Neural crest cell (in vitro differentiated cells): ENCODE data around the gene KRT83. TPM values are rescaled to one million over a fixed set of nuclear protein-coding genes. Genes with fewer than 3 reads are reported as not detected.

Experiments
- DNase-seq: peaks from one replicate; pipeline ENCODE4 v3.0.0; 2021; ENCODE audit warnings: low read depth, mixed read lengths, low spot score
- H3K27ac Mint-ChIP-seq: one replicate; pipeline ENCODE4 v1.8.0; 2021; ENCODE audit warnings: mild to moderate bottlenecking, mixed read lengths; ENCODE audit not compliant: unreplicated experiment
- H3K27me3 Mint-ChIP-seq: 2 replicates; pipeline ENCODE4 v1.8.0; 2021; ENCODE audit warnings: low read depth, mild to moderate bottlenecking, mixed read lengths
- H3K36me3 Mint-ChIP-seq: 2 replicates; pipeline ENCODE4 v1.8.0; 2021; ENCODE audit warnings: low read depth, mild to moderate bottlenecking, mixed read lengths
- H3K4me1 Mint-ChIP-seq: 2 replicates; pipeline ENCODE4 v1.8.0; 2021; ENCODE audit warnings: mixed read lengths
- H3K4me3 Mint-ChIP-seq: one replicate; pipeline ENCODE4 v1.8.0; 2021; ENCODE audit warnings: mild to moderate bottlenecking, mixed read lengths
- H3K9me3 Mint-ChIP-seq: 2 replicates; pipeline ENCODE4 v1.8.0; 2021; ENCODE audit warnings: mixed read lengths
- total RNA-seq: library from RNA; stranded (reverse); gene quantifications from 2 replicates; pipeline ENCODE4 v1.2.1, GENCODE V29; 2021
- TF ChIP-seq, protein P1 (sequence below): fragments of 200-600 bp; sonication (generic); conservative IDR thresholded peaks from 2 replicates; pipeline ENCODE4 v1.5.0; 2021; ENCODE audit warnings: antibody characterized with exemption, mild to moderate bottlenecking

The KRT83 gene
- total RNA-seq, 1 donor from 2014 or later = not detected

DNA sequence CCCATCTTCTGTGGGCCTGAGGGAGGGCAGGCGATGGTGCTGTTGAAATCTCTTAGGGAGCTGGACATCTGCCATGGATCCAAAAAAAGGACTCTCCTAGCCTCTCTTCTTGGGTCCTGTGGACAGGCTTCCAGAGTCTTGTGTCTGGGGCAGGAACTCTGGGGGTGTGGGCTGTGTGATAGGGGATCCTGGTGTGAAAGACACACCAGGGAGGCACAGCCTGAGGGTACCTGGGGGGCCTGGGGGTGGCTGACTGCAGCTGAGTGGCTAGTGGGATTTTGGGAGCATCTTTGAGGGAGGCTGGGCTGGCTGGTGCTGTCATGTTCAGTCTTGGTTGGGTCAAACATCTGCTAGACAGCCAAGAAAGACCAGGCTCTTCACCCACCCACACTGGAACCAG, 1.8 kb upstream of the KRT83 start:
- H3K27me3 Mint-ChIP-seq = peaks cover 49% of the 10 kb centered on the region
- no peaks in the 10 kb centered on the region for H3K36me3 Mint-ChIP-seq
- H3K4me3 Mint-ChIP-seq = no peak overlapping the region
- no peaks in the 10 kb centered on the region for H3K9me3 Mint-ChIP-seq
- TF ChIP-seq, protein P1, sequence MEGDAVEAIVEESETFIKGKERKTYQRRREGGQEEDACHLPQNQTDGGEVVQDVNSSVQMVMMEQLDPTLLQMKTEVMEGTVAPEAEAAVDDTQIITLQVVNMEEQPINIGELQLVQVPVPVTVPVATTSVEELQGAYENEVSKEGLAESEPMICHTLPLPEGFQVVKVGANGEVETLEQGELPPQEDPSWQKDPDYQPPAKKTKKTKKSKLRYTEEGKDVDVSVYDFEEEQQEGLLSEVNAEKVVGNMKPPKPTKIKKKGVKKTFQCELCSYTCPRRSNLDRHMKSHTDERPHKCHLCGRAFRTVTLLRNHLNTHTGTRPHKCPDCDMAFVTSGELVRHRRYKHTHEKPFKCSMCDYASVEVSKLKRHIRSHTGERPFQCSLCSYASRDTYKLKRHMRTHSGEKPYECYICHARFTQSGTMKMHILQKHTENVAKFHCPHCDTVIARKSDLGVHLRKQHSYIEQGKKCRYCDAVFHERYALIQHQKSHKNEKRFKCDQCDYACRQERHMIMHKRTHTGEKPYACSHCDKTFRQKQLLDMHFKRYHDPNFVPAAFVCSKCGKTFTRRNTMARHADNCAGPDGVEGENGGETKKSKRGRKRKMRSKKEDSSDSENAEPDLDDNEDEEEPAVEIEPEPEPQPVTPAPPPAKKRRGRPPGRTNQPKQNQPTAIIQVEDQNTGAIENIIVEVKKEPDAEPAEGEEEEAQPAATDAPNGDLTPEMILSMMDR = no peak
- H3K4me1 Mint-ChIP-seq = no peaks in the 10 kb centered on the region
- no peak overlapping the region for H3K27ac Mint-ChIP-seq
- no peak for DNase-seq

DNA sequence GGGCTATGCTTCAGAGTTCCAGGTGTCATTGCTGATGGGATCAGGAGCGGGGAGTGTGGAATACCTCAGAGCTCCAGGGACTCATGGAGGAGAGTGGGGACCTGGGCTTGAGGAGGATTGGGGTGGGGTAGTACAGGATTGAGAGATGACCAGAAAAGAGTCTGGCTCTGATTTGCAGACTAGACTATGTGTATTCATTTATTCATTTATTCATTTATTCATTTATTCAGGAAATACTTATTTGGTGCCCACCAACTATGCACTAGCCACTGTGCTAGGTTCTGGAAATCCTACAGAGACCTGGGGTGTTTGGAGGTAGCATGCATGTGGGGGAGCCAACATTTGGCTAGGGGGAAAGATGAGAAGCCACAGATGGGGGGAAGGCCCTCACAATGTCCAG, 871 bp upstream of the KRT83 start:
- TF ChIP-seq, protein P1 = no peak
- Mint-ChIP-seq H3K27me3 (peaks cover 45% of the 10 kb centered on the region), H3K4me1 (no peaks in the 10 kb centered on the region), H3K9me3 (no peaks in the 10 kb centered on the region), H3K27ac (no peak overlapping the region), H3K36me3 (no peaks in the 10 kb centered on the region), H3K4me3 (no peak overlapping the region)
- no peak for DNase-seq

DNA sequence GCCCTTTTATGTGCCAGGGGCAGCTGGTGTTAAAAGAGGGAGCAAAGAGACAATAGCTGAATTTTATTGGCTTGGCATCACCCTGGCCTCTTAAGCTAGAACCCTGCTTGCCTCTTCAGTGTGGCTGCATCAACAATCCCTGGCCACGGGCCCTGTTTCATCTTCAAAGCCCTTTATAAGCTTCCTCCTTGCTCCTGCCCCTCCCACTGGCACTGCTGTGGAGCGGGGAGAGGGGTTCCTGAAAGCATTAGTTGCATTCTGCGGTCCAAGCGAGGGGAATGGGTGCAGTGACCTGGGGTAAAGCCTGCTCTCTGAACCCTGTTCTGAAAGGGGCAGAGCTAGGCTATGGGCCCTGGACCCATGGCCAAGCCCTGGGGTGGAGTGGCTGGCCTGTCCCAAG, 220 bp upstream of the KRT83 start:
- peaks cover 45% of the 10 kb centered on the region for H3K27me3 Mint-ChIP-seq
- no peak overlapping the region for H3K27ac Mint-ChIP-seq
- no peaks in the 10 kb centered on the region for H3K36me3 Mint-ChIP-seq
- H3K4me3 Mint-ChIP-seq = no peak overlapping the region
- DNase-seq = no peak
- H3K4me1 Mint-ChIP-seq = no peaks in the 10 kb centered on the region
- H3K9me3 Mint-ChIP-seq = no peaks in the 10 kb centered on the region
- TF ChIP-seq, protein P1 = no peak

DNA sequence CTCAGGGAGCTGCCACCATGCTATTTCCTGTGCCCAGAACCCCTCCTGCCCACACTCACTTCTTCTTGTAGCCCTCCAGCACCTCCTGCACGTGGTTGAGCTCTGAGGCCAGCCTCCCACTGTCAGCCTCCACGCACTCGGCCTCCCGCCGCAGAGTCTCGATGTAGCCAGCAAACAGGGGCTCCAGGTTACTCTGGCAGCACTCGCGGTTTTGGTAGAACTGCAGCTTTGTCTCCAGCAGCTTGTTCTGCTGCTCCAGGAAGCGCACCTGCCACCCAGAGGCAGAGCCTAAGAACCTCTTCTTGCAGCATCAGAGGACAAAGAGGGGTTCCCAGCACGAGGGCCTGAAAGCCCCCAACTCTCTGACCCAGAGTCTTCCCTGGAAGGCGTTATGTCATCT, 2.1 kb downstream of the KRT83 start:
- Mint-ChIP-seq H3K9me3 (no peaks in the 10 kb centered on the region), H3K36me3 (no peaks in the 10 kb centered on the region), H3K27ac (no peak overlapping the region), H3K4me3 (no peak overlapping the region), H3K4me1 (no peaks in the 10 kb centered on the region), H3K27me3 (peaks cover 37% of the 10 kb centered on the region)
- TF ChIP-seq, protein P1 = no peak
- no peak for DNase-seq

DNA sequence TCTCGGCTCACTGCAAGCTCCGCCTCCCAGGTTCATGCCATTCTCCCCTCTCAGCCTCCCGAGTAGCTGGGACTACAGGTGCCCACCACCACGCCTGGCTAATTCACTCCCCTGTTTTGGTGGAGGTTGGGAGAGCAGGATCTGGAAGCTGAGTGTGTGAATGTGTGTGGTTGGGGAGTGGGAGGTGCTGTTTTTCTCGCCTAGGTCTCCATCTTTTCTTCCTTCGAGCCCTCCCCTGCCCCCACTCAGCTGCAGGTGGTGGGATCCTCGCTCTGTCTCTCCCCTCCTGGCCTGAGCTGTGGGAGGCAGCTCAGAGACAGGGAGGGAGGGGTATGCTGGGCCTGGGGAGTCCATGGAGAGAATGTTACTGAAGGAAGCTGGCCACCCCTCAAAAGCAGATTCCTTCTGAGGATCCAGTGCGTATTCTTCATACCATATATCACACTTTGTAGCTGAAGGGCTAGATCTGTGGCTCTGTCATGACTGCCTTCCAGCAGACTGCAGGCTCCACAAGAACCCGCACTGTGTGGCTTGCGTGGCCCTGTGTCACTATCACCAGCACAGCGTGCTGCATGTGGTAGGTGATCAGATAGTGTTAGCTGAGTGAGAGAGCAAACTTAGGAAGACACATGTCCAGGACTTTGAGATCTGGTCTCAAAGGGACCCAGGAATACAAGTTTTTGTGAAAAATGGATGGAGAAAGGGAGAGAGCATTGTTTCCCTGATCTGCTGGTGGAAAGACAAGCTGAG, 2.8 kb downstream of the KRT83 start:
- Mint-ChIP-seq H3K36me3 (no peaks in the 10 kb centered on the region), H3K4me3 (no peak overlapping the region), H3K9me3 (no peaks in the 10 kb centered on the region), H3K27ac (no peak overlapping the region), H3K4me1 (no peaks in the 10 kb centered on the region), H3K27me3 (peaks cover 42% of the 10 kb centered on the region)
- DNase-seq = no peak
- TF ChIP-seq, protein P1 = no peak
